Uterus (tissue), 2 donors: ENCODE data around the gene IARS2.

Experiments
- POLR2A ChIP-seq, 2 donors: fragments of 450-650 bp; IDR thresholded peaks; one replicate each; pipeline ENCODE4 v1.6.1; 2016; ENCODE audit warnings: antibody characterized with exemption in 2 of 2, mild to moderate bottlenecking in 1 of 2, moderate library complexity in 1 of 2
- TF ChIP-seq, protein P1 (sequence below), 4 experiments: fragments of 200-600 bp in 2 of 4; fragments of 450-650 bp in 2 of 4; sonication (generic) in 2 of 4; IDR thresholded peaks; one replicate each; pipeline ENCODE4 v1.5.1; 2016 to 2019; ENCODE audit warnings: antibody characterized with exemption in 4 of 4, mild to moderate bottlenecking in 2 of 4, moderate library complexity in 1 of 4

GRCh38 chr1:220076861-220077762 is 16.8 kb upstream of the IARS2 start:
- TF ChIP-seq, protein P1, sequence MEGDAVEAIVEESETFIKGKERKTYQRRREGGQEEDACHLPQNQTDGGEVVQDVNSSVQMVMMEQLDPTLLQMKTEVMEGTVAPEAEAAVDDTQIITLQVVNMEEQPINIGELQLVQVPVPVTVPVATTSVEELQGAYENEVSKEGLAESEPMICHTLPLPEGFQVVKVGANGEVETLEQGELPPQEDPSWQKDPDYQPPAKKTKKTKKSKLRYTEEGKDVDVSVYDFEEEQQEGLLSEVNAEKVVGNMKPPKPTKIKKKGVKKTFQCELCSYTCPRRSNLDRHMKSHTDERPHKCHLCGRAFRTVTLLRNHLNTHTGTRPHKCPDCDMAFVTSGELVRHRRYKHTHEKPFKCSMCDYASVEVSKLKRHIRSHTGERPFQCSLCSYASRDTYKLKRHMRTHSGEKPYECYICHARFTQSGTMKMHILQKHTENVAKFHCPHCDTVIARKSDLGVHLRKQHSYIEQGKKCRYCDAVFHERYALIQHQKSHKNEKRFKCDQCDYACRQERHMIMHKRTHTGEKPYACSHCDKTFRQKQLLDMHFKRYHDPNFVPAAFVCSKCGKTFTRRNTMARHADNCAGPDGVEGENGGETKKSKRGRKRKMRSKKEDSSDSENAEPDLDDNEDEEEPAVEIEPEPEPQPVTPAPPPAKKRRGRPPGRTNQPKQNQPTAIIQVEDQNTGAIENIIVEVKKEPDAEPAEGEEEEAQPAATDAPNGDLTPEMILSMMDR (IDR thresholded peaks at IDR 0.05): no peak
- TF ChIP-seq POLR2A (IDR thresholded peaks at IDR 0.05): no peak
